K562 treated with DMSO at 1 percent for 24 hours (cell line): ENCODE data around the gene TALDO1. TPM values are rescaled to one million over a fixed set of nuclear protein-coding genes. Genes with fewer than 3 reads are reported as not detected.

Experiments used
- total RNA-seq: library from RNA; unstranded; fragments of 300-600 nt; gene quantifications from 2 replicates; pipeline ENCODE4 v1.2.3, GENCODE V29; 2022; ENCODE audit warnings: low read depth; ENCODE audit not compliant: insufficient read depth

Gene TALDO1
- total RNA-seq = 501 and 539 TPM in 2 replicates

GRCh38 chr11:747158-748006 is at the start of gene TALDO1:
Gene TALDO1 (plus strand): TSS chr11:747464. CDS start chr11:747482, 18 bp downstream.

DNA sequence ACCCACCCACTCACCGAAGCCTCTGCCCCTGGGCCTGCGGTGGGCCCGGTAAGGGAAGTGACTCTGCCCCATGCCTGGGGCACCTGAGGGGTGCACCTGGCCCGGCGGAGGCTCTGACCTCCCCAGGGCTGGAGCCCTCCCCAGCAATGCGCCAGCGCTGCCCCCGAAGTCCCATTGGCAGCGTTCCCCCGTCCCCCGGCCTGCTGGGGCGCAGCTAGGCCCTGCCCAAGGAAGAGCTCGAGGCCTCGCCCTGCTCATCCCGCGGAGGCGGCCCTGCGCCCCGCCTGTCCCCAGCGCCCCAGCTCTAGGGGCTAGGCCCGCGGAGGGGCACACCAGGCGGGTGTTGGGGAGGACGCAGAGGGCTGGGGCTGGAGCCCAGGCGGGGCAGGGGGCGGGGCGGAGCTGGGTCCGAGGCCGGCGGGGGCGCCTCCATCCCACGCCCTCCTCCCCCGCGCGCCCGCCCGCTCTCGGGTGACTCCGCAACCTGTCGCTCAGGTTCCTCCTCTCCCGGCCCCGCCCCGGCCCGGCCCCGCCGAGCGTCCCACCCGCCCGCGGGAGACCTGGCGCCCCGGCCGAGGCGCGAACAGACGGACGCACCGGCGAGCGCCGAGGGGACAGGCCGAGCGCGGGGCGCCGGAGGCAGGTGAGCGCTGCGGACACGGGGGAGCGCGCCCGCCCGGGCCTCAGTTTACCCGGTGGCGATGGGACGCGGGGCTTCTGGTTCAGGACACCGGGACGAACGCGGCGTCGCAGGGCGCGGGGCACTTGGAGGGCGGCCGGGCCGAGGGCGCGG is 41.4 kb upstream of the TALDO1 start, which contains the start of gene EPS8L2:
EPS8L2 (plus strand) TSS at position 586 of the 793 bp plus-strand sequence. CDS start 3,177 bp downstream, outside the sequence.

GRCh38 chr11:777288-778255 is 30.3 kb downstream of the TALDO1 start, which contains the start of gene GATD1:
Gene GATD1 (minus strand): TSS chr11:777487. CDS start chr11:777462, 25 bp downstream.

DNA sequence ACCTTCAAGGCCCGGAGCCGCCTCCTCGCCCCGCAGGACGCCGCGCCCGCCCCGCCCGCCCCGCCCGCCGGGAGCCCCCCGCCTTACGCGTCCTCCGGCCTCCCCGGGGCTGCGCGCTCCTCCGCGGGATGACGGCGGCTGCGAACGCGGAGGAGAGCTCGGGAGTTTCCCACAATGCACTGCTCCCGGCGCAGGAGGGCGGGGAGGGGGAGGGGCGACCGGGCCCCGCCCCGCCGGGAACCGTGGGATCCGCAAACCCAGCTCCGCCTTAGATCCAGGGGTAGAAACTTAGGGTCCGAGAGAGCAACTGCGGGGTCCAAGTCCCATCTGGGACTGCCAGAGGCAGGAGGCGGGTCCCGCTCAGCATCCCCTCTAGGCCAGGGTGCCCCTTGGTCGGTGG is 42.7 kb downstream of the TALDO1 start, which contains the start of gene CEND1:
CEND1 (minus strand) TSS at position 148 of the 400 bp plus-strand sequence. CDS start 1,514 bp downstream, outside the sequence.

DNA sequence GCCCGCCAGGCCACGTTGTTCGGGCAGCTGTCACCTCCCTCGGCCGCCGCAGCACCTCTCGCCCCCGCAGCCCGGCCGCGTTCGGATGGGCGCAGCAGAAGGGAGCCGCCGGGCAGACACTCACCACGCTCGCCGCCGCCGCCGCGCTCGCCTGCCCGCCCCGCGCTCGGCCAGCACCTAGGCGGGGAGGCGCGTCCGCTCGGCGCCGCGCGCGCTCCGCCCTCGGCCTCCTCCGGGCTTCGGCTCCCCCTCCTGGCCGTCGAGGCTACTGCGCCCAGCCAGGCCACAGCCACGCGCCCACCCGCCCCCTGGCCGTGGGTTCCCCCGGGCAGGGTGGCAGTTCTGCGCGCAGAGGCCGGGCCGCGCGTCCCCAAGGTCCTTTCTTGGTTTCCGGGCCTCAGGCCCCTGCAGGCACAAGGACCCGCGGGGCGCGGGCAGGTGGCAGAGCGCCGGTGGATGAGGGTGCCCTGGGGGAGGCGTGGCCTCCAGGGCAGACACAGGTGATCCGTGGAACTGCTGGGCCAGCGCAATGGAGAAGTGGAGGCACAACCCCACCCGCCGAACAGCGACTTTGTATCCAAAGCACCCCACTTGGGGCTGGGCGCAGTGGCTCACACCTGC is 50.9 kb downstream of the TALDO1 start, which contains the start of gene SLC25A22:
SLC25A22 (minus strand) TSS at position 189 of the 621 bp plus-strand sequence. CDS start 3,275 bp downstream, outside the sequence.

DNA sequence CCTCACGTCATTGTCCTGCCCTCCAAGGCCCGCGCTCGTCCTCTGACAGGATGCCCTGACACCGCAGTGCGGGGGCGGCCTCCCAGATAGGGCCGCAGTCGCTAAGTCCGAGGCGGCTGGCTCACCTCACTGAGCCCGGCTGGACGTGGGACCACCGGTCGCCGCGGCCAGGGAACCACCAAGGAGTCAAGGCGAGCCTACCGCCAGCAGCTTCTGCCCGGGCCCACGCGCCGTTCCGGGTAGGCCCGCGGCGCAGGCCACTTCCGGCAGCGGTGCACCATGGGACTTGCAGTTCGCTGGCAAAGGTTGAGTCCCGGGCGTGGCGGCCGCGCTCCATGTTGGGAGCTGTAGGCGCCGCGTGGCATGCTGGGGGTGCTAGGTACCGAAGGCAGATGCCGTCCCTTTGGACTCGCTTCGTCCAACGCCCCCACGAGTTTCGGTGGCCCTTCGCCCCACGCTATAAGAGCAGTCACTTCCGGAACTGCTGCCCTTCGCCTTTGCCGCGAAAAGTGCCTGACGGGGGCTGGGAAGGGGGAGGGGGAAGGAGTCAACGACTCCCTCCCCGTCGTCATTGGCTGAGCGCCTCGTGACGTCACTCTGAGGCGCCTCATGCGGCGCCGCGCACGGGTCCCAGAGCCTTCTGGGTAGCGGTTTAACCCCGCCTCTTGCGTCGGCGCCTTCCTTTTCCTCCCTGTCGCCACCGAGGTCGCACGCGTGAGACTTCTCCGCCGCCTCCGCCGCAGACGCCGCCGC is 62.2 kb downstream of the TALDO1 start, which contains the start of gene RPLP2:
RPLP2 (plus strand) TSS at position 681 of the 753 bp plus-strand sequence. CDS start 268 bp downstream, outside the sequence.

Other genes with a start within 250 kb of the TALDO1 start
- 211 and 239 TPM in 2 replicates for gene RNH1, start 240.2 kb upstream of the TALDO1 start, total RNA-seq
- 49.2 and 65.2 TPM in 2 replicates for gene HRAS, start 211.9 kb upstream of the TALDO1 start, total RNA-seq
- gene LRRC56, start 209.9 kb upstream of the TALDO1 start, total RNA-seq = 4.8 and 5.2 TPM in 2 replicates
- 4.7 and 6.5 TPM in 2 replicates for gene LMNTD2, start 186.7 kb upstream of the TALDO1 start, total RNA-seq
- 67.9 and 72.1 TPM in 2 replicates for gene RASSF7, start 186.5 kb upstream of the TALDO1 start, total RNA-seq
- 26.0 TPM in 2 replicates for gene PHRF1, start 171.0 kb upstream of the TALDO1 start, total RNA-seq
- 52.2 and 58.6 TPM in 2 replicates for gene IRF7, start 131.5 kb upstream of the TALDO1 start, total RNA-seq
- 0.25 and 0.28 TPM in 2 replicates for gene CDHR5, start 122.5 kb upstream of the TALDO1 start, total RNA-seq
- gene SCT, start 120.3 kb upstream of the TALDO1 start, total RNA-seq = not detected in 2 replicates
- 1.0 and 1.1 TPM in 2 replicates for gene DRD4, start 110.2 kb upstream of the TALDO1 start, total RNA-seq
- 87.3 and 88.1 TPM in 2 replicates for gene DEAF1, start 52.2 kb upstream of the TALDO1 start, total RNA-seq
- gene TMEM80, start 51.6 kb upstream of the TALDO1 start, total RNA-seq = 21.3 and 25.2 TPM in 2 replicates
- gene EPS8L2, start 41.2 kb upstream of the TALDO1 start, total RNA-seq = 7.8 and 11.6 TPM in 2 replicates
- gene GATD1, start 30.0 kb downstream of the TALDO1 start, total RNA-seq = 71.7 and 110 TPM in 2 replicates
- gene CEND1, start 42.6 kb downstream of the TALDO1 start, total RNA-seq = 1.6 TPM in 1 of 2 replicates, not detected in the other
- gene SLC25A22, start 50.8 kb downstream of the TALDO1 start, total RNA-seq = 35.7 and 42.0 TPM in 2 replicates
- gene PIDD1, start 57.8 kb downstream of the TALDO1 start, total RNA-seq = 29.6 and 32.0 TPM in 2 replicates
- 1,895 and 1,983 TPM in 2 replicates for gene RPLP2, start 62.5 kb downstream of the TALDO1 start, total RNA-seq
- 201 and 202 TPM in 2 replicates for gene PNPLA2, start 71.5 kb downstream of the TALDO1 start, total RNA-seq
- 35.3 and 36.8 TPM in 2 replicates for gene CRACR2B, start 80.5 kb downstream of the TALDO1 start, total RNA-seq
- gene CD151, start 85.5 kb downstream of the TALDO1 start, total RNA-seq = 198 and 203 TPM in 2 replicates
- gene POLR2L, start 95.1 kb downstream of the TALDO1 start, total RNA-seq = 74.9 and 76.7 TPM in 2 replicates
- 17.2 and 27.2 TPM in 2 replicates for gene TSPAN4, start 95.4 kb downstream of the TALDO1 start, total RNA-seq
- 75.4 and 78.7 TPM in 2 replicates for gene CHID1, start 163.3 kb downstream of the TALDO1 start, total RNA-seq
- 49.4 and 51.6 TPM in 2 replicates for gene AP2A2, start 178.4 kb downstream of the TALDO1 start, total RNA-seq